Activated CD4-positive, CD25-positive, alpha-beta regulatory T cell treated with anti-CD3 and anti-CD28 coated beads, Interleukin-2, amount 50 U/mL, for 72 hours (primary cell): ENCODE data around the gene SLC24A4.
"Not testable (repeated sequence)": the region's sequence is repeated elsewhere in the genome, so short reads cannot be mapped to it uniquely, and the experiment has no call there.

ENCODE experiments used
- DNase-seq: peaks from one replicate; pipeline ENCODE4 v3.0.0; 2021

The SLC24A4 gene

DNA sequence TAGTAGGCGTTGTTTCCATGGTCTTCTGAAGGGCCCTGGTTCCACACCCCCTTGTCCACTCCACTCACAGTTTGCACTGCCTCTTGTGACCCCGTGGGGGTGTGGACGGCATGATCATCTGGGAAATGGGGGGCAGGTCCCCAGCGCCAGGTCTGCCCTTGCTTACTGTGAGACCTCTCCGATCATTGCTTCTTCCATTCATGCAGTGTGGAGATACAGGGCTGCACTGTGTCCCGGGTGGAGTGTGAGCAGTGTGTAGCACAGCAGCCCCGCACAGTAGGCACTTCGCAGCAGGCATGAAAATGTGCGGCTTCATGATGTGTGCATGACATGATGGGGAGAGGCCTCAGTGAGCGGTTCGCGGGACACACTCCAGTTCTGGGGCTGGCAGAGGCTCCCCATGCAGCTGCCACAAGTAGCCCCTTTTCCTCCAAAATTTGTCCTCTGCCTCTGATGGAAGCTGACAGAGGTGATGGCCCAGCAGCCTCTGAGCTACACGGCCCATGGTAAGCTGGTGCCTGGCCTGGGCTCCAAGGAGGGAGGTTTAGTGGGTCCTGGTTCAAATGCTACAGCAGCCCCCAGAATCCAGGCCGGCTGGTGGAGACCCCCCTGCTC, 205.6 kb downstream of the SLC24A4 start:
- DNase-seq, result no peak

- no peak for DNase-seq
Measured at GRCh38 chr14:92529903-92530302, 206.9 kb downstream of the SLC24A4 start.

DNA sequence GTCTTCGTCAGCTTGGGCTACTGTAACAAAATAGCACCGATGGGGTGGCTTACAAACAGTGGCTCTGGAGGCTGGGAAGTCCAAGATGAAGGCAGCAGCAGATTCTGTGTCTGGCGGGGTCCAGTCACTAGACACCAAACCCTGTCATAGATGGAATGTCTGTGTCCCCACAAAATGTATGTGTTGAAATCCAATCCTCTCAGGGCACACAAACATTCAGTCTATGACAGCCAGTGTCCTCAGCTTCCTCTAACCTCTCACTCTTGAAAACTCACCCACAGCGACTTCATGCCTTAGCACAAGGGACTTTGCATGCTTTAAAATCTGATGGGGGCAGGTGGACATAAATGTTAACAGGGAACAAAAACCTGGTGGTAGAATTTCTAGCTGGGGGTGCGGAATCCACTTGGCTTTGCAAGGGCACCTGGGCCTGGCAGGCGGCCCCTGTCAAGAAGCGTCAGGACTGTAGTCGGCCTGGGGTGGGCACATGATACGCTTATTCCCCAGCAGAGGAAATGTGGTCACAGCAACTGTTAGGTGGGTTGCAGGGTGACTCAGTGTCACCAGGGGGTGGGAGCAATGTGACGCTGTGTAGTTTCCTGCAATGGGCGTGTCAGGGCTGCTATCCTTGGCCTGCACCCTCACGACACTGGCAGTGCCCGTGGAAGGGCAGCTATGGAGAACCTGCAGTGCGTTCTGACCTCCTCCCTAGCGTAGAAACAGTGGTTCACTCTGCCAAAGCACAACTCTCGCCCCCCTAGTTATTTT, 208.3 kb downstream of the SLC24A4 start:
- DNase-seq, result no peak

DNA sequence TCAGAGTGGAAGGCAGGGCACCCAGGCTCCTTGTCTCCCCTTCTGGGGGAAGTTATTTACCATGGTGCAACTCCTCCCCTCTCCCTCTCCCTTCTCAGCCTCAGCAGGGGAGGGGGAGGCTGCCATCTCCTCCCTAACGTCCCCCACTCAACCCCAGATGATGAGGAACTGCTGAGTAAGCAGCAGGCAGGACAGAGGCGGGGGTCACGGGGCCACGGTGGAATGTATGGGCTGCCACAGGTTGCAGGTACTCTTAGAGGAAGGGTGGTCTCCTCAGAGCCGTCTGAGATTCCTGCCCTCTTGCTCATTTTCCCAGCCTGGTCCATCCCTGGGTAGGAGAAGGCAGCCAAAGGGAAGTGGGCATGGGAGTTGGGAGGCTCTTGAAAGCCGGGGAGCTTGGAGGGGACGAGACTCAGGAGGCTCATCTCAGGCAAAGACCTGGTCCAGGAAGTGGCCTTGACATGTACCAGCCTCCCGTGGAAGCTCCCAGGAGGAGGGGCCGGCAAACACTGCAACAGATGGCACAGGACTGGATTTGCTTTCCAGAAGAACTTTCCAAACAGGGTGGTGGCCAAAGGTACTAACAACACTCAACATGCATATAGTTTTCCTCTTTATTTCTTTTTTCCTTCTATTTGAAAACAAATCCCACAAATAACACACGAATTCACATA, 209.7 kb downstream of the SLC24A4 start:
- DNase-seq, result no peak

DNA sequence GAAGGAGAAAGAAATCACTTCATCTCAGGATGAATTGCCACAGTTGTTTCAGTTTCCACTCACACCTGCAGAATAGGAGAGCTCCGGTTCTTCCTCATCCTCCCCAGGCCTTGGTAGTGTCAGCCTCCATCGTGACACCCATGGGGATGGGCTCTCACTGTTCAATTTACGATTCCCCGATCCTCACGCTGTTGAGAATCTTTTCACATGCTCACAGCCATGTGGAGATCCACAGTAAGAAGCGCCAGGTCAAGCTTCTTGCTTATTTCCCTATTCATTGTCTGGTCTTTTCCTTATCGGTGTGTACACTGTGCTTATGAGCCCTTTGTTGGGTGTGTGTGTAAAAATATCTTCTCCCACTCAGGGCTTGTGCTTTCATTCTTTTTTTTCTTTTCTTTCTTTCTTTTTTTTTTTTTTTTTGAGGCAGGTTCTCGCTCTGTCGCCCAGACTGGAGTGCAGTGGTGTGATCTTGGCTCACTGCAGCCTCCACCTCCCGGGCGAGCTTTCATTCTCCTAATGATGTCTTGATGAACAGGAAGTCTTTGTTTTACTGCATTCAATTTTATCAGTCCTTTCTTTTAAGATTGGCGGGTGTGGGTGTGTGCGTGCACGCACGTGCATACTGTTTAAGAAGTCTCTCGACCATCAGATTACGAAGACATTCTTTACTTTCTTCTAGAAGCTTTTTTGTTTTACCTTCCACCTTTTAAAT, 212.1 kb downstream of the SLC24A4 start:
- DNase-seq, result no peak

DNA sequence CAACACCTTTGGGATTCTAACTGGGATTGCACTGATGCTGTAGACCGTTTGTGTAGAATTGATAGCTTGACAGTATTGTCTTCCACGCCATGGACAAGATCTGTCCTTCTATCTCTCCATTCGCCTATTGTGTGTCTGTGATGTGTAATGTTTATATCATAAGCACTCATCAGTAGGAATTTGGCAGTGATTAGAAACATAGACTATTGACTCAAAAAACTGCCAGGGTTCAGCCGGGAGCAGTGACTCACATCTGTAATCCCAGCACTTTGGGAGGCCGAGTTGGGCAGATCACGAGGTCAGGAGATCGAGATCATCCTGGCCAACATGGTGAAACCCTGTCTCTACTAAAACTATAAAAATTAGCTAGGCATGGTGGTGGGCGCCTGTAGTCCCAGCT, 213.3 kb downstream of the SLC24A4 start:
- not testable (repeated sequence) for DNase-seq

- DNase-seq, result no peak
Measured at GRCh38 chr14:92538412-92538985, 215.5 kb downstream of the SLC24A4 start.

DNA sequence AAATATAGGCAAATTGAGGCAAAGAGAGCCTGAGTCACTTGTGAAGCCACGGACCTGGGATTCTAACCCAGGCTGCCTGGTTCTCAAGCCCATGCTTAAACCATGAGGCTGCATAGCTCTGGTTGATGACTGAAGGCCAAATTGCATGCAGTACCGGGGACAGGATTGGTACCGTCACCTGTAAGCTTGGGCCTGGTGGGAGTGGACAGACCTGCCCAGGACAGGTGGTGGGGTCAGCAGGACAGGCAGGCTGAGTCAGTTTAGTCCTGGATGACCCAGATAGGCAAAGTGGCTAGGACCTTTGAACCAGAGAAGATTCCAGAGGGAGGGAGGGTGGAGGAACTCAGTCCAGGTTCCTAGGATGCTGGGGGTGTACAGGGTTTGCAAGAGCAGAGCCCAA, 216.5 kb downstream of the SLC24A4 start:
- DNase-seq, result no peak

DNA sequence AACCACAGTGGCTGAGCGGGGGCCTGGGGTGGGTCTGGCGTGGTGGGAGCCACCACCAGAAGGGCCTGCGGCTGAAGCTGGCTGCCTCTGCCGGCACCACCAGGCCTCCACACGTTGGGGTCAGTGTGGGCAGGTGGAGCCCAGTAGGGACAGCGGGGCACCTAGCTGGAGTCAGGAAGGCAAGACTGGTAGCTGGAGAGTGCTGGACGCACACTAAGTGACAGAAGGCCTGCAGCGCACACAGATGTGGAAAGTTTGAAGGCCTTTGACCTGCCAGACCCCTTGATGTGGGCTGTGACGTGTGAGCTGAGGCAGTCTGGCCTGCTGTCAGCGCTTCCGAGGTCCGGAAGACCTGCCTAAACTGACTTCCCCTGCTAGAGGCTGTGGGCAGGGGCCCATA, 216.9 kb downstream of the SLC24A4 start:
- DNase-seq, result no peak

DNA sequence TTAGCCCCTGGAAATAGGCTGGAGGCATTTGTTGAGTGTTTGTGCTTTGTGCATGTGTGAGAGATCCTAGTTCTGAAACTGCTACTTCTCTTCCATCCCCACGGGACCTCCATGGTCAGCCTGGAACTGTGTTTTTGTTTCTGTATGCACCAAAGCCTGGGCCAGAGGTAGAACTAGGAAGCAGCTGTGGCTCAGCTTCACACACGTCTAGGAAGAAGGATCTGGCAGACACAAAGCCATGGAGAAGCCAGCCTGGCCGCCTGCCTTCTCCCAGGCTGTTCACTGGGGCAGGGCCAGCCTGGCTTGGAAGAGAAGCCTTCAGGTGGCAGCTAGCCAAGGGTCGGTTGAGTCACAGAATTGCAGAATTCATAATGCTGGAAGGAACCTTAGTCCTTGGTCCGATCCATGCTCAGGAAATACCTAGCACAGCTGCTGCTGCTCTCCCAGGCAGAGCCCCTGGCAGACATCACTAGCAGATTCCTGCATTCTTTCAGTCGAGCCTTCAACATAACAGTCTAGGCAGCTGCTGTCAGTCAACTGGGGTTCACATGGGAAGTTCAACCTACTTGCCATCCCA, 217.6 kb downstream of the SLC24A4 start:
- no peak for DNase-seq

- DNase-seq, result no peak
Measured at GRCh38 chr14:92542766-92543554, 220.0 kb downstream of the SLC24A4 start.

GRCh38 chr14:92544051-92544720, 221.2 kb downstream of the SLC24A4 start:
- DNase-seq, result no peak

DNA sequence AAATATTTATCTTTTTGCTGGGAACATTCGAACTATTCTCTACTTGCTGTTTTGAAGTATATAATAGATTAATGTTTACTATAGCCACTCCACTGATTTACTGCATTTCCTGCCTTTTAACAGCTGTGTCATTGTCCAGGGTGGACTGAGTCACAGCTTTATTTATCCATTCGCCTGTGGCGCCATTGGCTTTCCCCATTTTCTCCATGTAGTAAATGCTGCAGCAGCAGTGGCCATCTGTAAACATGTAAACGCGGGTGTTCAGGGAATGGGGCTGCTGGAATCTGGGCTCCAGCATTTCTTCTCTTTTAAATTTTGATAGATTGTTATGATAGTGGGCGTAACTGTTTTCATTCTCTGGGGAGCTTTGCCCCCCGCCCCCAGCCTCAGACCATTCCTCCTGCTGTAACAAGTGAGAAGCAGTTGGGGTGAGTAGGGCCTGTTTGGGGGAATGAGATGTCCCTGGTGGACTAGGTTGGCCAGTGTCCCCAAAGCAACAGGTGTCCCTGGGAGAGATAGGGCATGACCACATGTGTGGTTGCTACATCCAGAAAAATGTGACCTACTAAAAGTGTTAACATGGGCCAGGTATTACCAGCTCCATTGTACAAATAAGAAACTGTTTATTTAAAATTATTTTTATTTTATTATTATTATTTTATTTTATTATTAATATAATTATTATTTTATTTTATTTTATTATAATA, 223.5 kb downstream of the SLC24A4 start:
- no peak for DNase-seq

- no peak for DNase-seq
Measured at GRCh38 chr14:92549105-92549858, 226.3 kb downstream of the SLC24A4 start.

DNA sequence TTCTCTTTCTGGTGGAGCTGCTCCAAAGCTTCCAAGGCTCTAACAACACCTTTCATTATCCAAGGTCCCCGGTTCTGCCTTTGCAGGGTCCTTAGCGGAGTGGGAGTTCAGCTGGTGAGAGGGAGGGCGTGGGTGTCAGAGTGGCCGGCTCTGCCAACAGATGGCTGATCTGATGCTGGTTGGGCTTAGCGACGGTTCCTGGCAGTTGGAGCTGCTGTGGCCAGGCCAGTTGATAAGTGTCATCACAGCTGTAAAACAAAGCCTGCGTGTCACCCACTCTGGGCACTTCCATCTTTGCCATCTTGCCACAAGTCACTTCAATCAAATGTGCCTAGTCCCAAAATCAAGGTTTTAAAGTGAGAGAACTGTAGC, 226.9 kb downstream of the SLC24A4 start:
- no peak for DNase-seq
